ENCODE data around the gene AHI1. TPM values are rescaled to one million over a fixed set of nuclear protein-coding genes. Genes with fewer than 3 reads are reported as not detected.

The AHI1 gene
- total RNA-seq (2022; extraction: Qiagen RNA extraction): 6.3 to 8.1 TPM (median 7.6 TPM) in 5 replicates

GRCh38 chr6:135497412-135498184 is at the start of gene AHI1:
TSS of gene AHI1 (minus strand) at chr6:135497740. CDS start at chr6:135492237, 5,503 bp downstream.

